Right atrium auricular region (tissue), 2 donors: Measurements from ENCODE around the gene GNAI2. TPM values are rescaled to one million over a fixed set of nuclear protein-coding genes. Genes with fewer than 3 reads are reported as not detected.
A peak's percentile ranks its signal among the peaks of the same experiment; 100 is the strongest.

Source experiments
- DNase-seq: peaks from one replicate; pipeline ENCODE4 v3.0.0-alpha.2; 2019; ENCODE audit warnings: low spot score
- H3K27ac ChIP-seq, 2 donors: fragments of 200-600 bp; sonication (generic); 1 replicate in 1 of 2; 2 replicates in 1 of 2; pipeline ENCODE4 v1.5.1; 2016 to 2019
- H3K27me3 ChIP-seq, 2 donors: fragments of 200-600 bp; sonication (generic); one replicate each; pipeline versions ENCODE4 v1.5.1 to v1.6.0; 2017 to 2019
- H3K36me3 ChIP-seq: fragments of 200-600 bp; sonication (generic); one replicate; pipeline ENCODE4 v1.5.1; 2016
- H3K4me1 ChIP-seq, 2 donors: fragments of 200-600 bp; sonication (generic); one replicate each; pipeline versions ENCODE4 v1.5.1 to v1.6.0; 2017 to 2019
- H3K4me3 ChIP-seq, 2 donors: fragments of 200-600 bp; sonication (generic); 1 replicate in 1 of 2; 2 replicates in 1 of 2; pipeline ENCODE4 v1.5.1; 2017 to 2019; ENCODE audit warnings: mild to moderate bottlenecking in 1 of 2, moderate library complexity in 1 of 2
- H3K9me3 ChIP-seq, 2 donors: fragments of 200-600 bp; sonication (generic); one replicate each; pipeline ENCODE4 v1.5.1; 2019
- total RNA-seq, 2 donors: library from RNA; depleted of rRNA; stranded (reverse); fragments of >200 nt; gene quantifications; one replicate each; pipeline ENCODE4 v1.1.0, GENCODE V29; 2016
- TF ChIP-seq, protein P1 (sequence below), 2 donors: fragments of 200-600 bp; sonication (generic); IDR thresholded peaks; one replicate each; pipeline ENCODE4 v1.5.1; 2019; ENCODE audit warnings: antibody characterized with exemption in 2 of 2

The GNAI2 gene
- total RNA-seq, 2 donors from 2014 or later = 72.1 to 127 TPM

- H3K27me3 ChIP-seq = no peaks in the 10 kb centered on the region
- H3K4me3 ChIP-seq = no peak overlapping the region
- DNase-seq = no peak
- TF ChIP-seq, protein P1, sequence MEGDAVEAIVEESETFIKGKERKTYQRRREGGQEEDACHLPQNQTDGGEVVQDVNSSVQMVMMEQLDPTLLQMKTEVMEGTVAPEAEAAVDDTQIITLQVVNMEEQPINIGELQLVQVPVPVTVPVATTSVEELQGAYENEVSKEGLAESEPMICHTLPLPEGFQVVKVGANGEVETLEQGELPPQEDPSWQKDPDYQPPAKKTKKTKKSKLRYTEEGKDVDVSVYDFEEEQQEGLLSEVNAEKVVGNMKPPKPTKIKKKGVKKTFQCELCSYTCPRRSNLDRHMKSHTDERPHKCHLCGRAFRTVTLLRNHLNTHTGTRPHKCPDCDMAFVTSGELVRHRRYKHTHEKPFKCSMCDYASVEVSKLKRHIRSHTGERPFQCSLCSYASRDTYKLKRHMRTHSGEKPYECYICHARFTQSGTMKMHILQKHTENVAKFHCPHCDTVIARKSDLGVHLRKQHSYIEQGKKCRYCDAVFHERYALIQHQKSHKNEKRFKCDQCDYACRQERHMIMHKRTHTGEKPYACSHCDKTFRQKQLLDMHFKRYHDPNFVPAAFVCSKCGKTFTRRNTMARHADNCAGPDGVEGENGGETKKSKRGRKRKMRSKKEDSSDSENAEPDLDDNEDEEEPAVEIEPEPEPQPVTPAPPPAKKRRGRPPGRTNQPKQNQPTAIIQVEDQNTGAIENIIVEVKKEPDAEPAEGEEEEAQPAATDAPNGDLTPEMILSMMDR (IDR thresholded peaks at IDR 0.05) = no peak
- H3K9me3 ChIP-seq = no peaks in the 10 kb centered on the region
- peaks cover 0 to 21% of the 10 kb centered on the region in 2 donors for H3K4me1 ChIP-seq
- no peak overlapping the region for H3K27ac ChIP-seq
- H3K36me3 ChIP-seq = no peaks in the 10 kb centered on the region
Observed at GRCh38 chr3:50203113-50203808, 32.7 kb upstream of the GNAI2 start.

DNA sequence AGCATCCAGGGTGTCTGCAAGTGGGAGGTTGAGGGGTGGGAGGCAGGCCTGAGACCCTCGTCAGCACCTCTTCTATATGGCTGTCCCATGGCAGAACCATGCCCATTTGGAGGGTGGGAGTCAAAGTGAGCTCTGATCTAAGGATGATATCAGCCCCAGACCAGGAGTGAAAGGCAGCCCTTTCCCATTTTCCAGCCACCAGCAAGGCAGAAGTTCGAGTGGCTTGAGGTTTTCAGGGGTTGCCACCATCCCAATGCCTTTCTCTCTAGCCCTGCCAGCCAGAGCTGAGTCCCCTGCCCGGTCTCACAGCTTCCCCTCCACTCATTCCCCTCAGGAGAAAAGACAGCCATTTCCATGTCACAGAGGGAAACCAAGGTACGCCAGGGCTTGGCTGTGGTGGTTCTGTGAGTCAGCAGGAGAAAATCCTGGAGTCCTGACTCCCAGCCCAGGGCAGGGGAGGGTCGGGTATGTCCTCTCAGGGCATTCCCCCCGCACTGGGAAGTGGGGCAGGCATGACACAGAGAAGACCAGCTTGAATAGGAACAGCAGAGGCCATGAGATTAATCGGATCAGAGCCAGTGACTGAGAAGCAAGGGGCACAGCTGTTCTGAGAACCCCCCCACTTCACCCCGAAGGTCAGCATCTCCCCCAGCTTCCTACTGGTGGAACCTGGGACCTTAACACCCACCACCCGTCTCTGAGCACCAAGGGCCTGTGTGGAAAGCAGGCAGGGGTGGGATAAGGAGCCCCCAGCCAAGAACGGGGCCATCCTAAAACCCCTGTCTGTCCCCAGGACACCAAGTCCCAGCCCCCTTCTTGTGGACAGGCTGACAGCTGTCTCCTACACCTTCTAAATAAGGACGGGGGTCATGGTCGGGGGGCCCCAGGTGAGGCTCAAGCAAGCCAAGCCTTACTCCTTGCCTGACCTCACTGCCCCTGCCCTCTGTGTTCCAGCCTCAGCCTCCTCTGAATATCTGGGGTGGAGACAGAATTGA, 31.9 kb upstream of the GNAI2 start:
- no peak for DNase-seq
- peak overlapping the region; percentile 70 to 84 for H3K27ac ChIP-seq

DNA sequence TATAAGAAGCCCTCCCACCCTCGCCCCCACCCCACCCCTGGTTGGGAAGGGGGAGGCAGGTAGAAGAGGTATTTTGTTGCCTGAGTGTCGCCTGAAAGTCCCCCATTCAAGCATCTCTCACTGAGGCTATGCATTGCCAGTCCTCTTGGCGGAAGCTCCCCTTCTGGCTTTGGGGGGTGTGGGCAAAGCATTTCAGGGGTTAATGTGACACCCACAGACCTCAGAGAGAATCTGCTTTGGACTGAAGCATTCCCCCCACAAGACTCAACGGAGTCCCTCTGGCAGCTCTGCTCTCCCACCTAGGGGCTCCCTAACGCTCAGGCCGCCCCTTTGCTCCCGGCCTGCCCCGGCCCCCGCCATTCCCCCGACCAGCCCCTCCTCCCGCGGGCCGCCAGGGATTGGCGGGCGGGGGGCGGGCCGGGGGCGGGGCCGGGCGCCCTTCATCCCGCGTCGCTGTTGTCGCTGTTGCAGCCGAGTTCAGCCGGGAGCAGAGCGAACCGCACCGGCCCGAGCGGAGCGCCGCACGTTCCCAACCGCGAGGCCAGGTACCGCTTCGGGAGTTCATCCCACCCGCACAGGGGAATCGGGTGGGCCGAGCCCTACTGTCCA, 31.1 kb upstream of the GNAI2 start, which contains the start of gene SLC38A3:
TSS of gene SLC38A3 (plus strand) at position 468 of the 609 bp plus-strand sequence. CDS start 8,929 bp downstream, outside the sequence.
- Histone ChIP-seq H3K9me3 (no peaks in the 10 kb centered on the region), H3K36me3 (no peaks in the 10 kb centered on the region), H3K4me1 (peaks cover 0 to 21% of the 10 kb centered on the region in 2 donors), H3K27me3 (no peaks in the 10 kb centered on the region), H3K27ac (peak within 1 kb of the TSS; percentile 70 to 84), H3K4me3 (peak within 1 kb of the TSS; percentile 44 to 60)
- TF ChIP-seq, protein P1 (IDR thresholded peaks at IDR 0.05) = no peak
- no peak for DNase-seq

More for the DNA sequence above, 31.9 kb upstream of the GNAI2 start:
- peaks cover 0 to 21% of the 10 kb centered on the region in 2 donors for H3K4me1 ChIP-seq
- TF ChIP-seq, protein P1 (IDR thresholded peaks at IDR 0.05) = no peak
- H3K36me3 ChIP-seq = no peaks in the 10 kb centered on the region
- H3K9me3 ChIP-seq = no peaks in the 10 kb centered on the region
- peak overlapping the region in 1 of 2 donors; percentile 60 for H3K4me3 ChIP-seq
- no peaks in the 10 kb centered on the region for H3K27me3 ChIP-seq

GRCh38 chr3:50205413-50206276, 30.4 kb upstream of the GNAI2 start:
- Histone ChIP-seq H3K4me1 (peaks cover 0 to 21% of the 10 kb centered on the region in 2 donors), H3K36me3 (no peaks in the 10 kb centered on the region), H3K4me3 (peak overlapping the region; percentile 44 to 60), H3K27me3 (no peaks in the 10 kb centered on the region), H3K27ac (peak overlapping the region; percentile 70 to 84), H3K9me3 (no peaks in the 10 kb centered on the region)
- TF ChIP-seq, protein P1 (IDR thresholded peaks at IDR 0.05) = no peak
- no peak for DNase-seq
